ENCODE measurements around the gene FAM20A. TPM values are rescaled to one million over a fixed set of nuclear protein-coding genes. Genes with fewer than 3 reads are reported as not detected.

FAM20A gene
- polyA plus RNA-seq, 10 donors: 6.7 to 14.3 (median 7.9) TPM

- no peak for DNase-seq
Observed at GRCh38 chr17:68567581-68567980, 33.6 kb downstream of the FAM20A start.

- DNase-seq: no peak
Observed at GRCh38 chr17:68567035-68567434, 34.1 kb downstream of the FAM20A start.

GRCh38 chr17:68566442-68566738 is 34.8 kb downstream of the FAM20A start:
- DNase-seq: no peak

GRCh38 chr17:68565661-68566441 is 35.3 kb downstream of the FAM20A start:
- DNase-seq: no peak

GRCh38 chr17:68564415-68565111 is 36.6 kb downstream of the FAM20A start:
- no peak for DNase-seq

- DNase-seq: no peak
Observed at GRCh38 chr17:68562736-68563135, 38.4 kb downstream of the FAM20A start.

- DNase-seq: peak in 1 of 3 donors; percentile 51
Observed at GRCh38 chr17:68560966-68561720, 40.0 kb downstream of the FAM20A start.

GRCh38 chr17:68559316-68559715 is 41.9 kb downstream of the FAM20A start:
- peak in 1 of 3 donors; percentile 42 for DNase-seq

- DNase-seq: no peak
Observed at GRCh38 chr17:68556551-68556950, 44.6 kb downstream of the FAM20A start.

- DNase-seq: no peak
Observed at GRCh38 chr17:68544111-68544915, 56.9 kb downstream of the FAM20A start.

- DNase-seq: no peak
Observed at GRCh38 chr17:68542698-68543463, 58.3 kb downstream of the FAM20A start.

- DNase-seq: no peak
Observed at GRCh38 chr17:68541816-68542215, 59.4 kb downstream of the FAM20A start.

GRCh38 chr17:68540981-68541380 is 60.2 kb downstream of the FAM20A start:
- DNase-seq: no peak

- peak in 1 of 3 donors; percentile 65 for DNase-seq
Observed at GRCh38 chr17:68539548-68540467, 61.4 kb downstream of the FAM20A start.

GRCh38 chr17:68535922-68536321 is 65.2 kb downstream of the FAM20A start:
- no peak for DNase-seq

GRCh38 chr17:68534695-68535088 is 66.5 kb downstream of the FAM20A start:
- no peak for DNase-seq

- DNase-seq: peak; percentile 44 to 76 (median 51)
Observed at GRCh38 chr17:68533887-68534694, 67.1 kb downstream of the FAM20A start.

GRCh38 chr17:68532826-68533225 is 68.3 kb downstream of the FAM20A start:
- no peak for DNase-seq

GRCh38 chr17:68531252-68531651 is 69.9 kb downstream of the FAM20A start:
- DNase-seq: no peak

Data from muscle of back (tissue), 11 donors.